GM19025 (cell line): ENCODE measurements around the gene ITM2C.

Experiments used
- ATAC-seq: cut with Tn5 transposase; IDR thresholded peaks from one replicate; pipeline ENCODE4 v1.9.1; 2021; ENCODE audit warnings: mild to moderate bottlenecking, low read depth, moderate library complexity; ENCODE audit not compliant: unreplicated experiment

Gene ITM2C

GRCh38 chr2:230904856-230905447 is 40.2 kb downstream of the ITM2C start:
- ATAC-seq, result no peak

- ATAC-seq, result no peak
These were observed 41.0 kb downstream of the ITM2C start for GRCh38 chr2:230905448-230906421.

DNA sequence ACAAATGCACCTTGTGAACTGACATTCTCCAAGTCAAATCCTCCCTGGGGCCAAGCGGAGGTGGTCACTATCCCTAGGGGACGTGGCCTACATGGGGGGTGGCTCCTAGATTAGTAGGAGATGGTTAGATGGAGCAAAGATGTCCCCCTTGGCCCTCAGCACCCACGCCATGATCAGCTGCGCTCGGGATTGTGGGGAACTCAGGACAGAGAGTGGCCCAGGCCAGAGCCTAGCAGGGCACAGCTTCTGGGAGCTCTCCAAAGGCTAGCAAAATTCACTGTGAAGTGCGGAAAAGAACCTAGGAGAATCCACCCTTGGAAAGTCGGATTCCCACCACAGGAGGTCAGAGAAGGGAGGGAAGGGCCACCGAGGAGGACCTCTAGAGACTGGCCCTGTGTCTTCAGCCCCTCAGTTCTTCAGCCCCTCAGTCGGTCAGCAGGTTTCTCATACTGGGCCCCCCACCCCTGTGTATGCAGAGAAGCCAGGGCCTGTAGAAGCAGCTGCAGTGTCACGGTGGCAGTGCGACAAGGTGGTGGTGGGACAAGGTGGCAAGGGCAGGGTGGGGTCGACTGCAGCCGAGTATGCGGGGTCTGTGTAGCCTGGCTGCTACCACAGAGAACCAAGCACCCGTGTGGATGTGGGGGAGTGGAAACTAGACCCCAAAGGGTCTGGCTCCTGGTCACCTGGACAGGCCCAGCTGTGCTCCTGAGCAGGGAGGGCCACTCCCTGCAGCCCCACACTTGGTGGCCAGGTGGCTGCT is 41.9 kb downstream of the ITM2C start:
- ATAC-seq, result no peak

- ATAC-seq, result no peak
These were observed 42.8 kb downstream of the ITM2C start for GRCh38 chr2:230907361-230908091.

GRCh38 chr2:230908092-230908594 is 43.4 kb downstream of the ITM2C start:
- ATAC-seq, result no peak

- ATAC-seq, result no peak
These were observed 44.0 kb downstream of the ITM2C start for GRCh38 chr2:230908595-230909191.

DNA sequence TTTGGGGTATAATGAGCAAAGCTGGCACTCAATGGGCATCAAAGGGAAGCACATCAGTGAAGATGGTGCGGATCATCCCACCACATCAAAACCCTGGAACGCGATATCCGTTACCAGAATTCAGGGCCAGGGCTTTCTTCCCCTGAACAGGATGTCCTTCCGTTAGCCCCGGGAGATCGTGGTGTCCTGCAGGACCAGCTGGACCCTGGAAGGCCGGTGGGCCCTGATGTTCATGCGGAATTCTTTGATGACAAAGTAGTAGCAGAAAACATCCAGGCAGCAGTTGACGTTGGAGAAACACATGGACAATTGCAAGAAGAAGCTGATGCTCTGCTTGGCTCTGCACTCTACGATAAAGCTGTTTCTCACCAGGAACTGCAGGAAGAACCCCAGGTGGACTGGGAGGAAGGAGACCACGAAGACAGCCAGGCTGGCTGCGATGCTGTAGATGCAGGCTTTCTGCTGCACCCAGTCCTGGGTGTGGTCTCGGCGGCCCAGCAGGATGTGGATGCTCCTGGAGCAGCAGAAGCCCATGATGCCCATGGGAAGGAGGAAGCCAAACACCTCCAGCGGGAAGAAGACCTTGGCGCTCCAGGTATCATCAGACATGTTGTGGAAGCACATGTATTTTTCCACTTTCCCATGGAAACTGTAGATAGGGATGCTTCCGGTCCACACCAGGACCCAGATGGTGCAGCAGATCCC is 45.3 kb downstream of the ITM2C start:
- no peak for ATAC-seq

GRCh38 chr2:230910546-230911177 is 45.9 kb downstream of the ITM2C start:
- ATAC-seq, result no peak

DNA sequence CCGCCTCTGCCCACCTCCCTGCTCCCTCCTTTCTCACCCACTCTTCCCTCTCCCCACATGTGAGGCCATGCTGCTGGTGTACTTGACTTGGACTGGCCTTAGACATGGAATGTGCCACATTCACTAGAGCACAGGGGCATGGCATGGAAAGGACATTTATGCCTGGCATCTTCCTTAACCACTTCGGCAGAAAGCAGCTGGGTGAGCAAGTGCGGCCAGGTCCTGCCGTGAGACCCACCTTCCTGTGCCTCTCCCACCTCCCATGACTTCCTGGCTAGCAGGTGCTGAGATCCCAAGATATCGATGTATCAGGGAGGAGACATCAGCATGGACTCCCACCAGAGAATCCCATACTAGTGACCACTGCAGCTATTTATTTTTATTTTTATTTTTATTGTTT is 47.3 kb downstream of the ITM2C start:
- no peak for ATAC-seq

- ATAC-seq, result no peak
These were observed 48.0 kb downstream of the ITM2C start for GRCh38 chr2:230912724-230913123.

DNA sequence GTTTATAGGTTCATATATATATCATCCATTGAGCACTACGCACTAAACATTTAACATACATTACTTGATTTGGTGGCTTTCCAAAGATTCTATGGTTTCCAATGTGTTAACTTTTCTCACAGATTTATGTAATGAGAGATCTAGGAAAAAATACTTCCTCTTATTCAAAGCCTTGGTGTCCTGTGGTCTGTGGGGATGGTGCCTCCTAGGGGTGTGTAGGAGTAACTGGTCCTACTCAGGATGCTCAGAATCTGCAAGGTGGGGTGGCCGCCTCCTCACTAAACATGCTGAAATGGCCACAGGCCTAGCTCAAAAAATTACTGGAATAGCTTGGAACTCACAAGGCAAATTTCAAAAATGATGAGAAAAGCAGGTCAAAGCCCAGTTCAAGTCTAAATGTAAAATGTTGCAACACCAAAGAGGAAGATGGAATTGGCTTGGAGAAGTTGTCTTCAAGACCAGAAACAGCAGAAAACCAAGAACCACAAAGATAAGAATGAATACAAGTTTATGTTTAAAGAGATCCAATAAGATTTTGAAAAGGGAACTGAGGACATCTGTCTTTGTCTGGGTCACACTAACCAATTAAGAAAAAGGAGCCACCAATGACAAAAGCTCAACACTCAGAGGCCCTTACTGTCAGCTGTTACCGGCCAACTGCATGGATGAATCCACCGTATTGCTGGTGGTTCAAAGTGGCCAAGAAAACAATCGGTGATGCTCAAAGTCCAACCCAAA is 48.8 kb downstream of the ITM2C start:
- ATAC-seq, result no peak

GRCh38 chr2:230914886-230915285 is 50.1 kb downstream of the ITM2C start:
- ATAC-seq, result no peak

DNA sequence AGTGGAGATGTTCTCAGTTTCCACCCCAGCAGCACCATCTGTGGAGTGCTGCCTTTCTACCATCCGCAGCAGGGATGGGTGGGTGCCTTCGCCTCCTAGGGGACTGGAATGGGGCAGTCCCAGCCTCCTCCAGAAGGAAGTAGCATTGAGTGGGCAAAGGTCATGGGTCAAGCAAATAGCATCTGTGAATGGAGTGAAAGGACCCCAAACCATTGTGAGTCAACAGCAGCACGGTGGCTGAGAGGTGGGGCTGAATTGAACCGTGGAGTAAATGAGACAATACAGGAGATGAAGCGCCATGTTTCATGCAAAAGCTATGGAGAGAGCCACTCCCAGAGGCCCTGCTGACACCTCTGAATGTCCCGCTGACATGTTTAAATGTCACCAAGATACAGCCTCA is 50.6 kb downstream of the ITM2C start:
- ATAC-seq, result no peak

DNA sequence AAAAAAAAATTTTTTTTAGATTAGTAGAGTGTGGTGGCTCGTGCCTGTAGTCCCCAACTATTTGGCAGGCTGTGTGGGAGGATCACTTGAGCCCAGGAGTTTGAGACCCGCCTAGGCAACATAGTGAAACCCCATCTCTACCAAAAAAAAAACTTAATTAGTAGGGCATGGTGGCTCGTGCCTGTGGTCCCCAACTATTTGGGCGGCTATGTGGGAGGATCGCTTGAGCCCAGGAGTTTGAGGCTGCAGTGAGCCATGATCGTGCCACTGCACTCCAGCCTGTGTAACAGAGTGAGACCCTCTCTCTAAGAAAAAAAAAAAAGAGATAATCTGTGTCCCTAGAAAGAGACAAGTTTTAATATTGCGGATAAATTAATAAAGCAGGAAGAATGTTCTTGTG is 51.5 kb downstream of the ITM2C start:
- no peak for ATAC-seq

DNA sequence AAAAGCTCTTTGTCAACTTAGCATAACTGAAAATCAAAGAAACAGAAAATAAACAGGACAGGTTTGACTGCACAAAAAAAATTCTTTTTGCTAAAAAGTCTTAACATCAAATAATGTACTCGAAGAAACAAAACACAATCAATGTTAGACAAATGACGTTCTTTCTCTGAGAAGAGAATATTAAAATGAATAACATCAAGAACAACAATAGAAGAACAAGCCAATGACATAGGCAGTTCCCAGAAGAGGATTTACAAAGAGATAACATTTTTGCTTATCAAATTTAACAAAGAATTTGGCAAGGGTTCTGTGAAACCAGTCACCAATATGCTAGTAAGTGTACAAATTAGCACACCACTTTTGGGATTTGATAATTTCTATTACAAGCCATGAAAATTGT is 54.5 kb downstream of the ITM2C start:
- no peak for ATAC-seq

- no peak for ATAC-seq
These were observed 54.9 kb downstream of the ITM2C start for GRCh38 chr2:230919681-230920080.

DNA sequence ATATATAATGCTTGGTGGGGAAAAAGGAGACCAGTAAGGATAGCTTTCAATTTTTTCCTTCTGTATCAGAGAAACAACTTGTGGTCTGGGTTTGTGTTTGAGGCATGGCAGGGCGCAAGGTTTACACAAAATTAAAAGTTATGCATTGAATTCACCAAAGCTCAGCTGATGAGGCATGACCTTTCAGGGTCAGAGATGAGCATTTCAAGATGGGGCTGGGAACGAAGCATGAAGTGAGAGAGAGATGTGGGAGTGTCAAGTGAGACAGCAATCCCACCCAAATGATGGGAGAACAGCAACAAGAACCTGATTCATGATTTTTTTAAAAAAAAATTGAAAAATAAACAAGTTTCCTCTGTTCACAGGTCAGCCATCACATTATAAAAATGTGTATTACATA is 55.4 kb downstream of the ITM2C start:
- ATAC-seq, result no peak
